Measurements from ENCODE around the gene ZFC3H1.
"Not testable (repeated sequence)": the region's sequence is repeated elsewhere in the genome, so short reads cannot be mapped to it uniquely, and the experiment has no call there.

Gene ZFC3H1

GRCh38 chr12:71691504-71692129 is 28.0 kb upstream of the ZFC3H1 start:
- no peak for TF ChIP-seq CTCF (IDR thresholded peaks at IDR 0.05; ENCODE audit: insufficient read depth, low read length)
- no peak for TF ChIP-seq REST (IDR thresholded peaks at IDR 0.05; ENCODE audit: insufficient replicate concordance, low read depth)
- no peak for TF ChIP-seq POLR2AphosphoS5 (IDR thresholded peaks at IDR 0.05; ENCODE audit: low read depth)
- no peak for TF ChIP-seq SPI1 (IDR thresholded peaks at IDR 0.05; ENCODE audit: borderline replicate concordance, low read depth)
- Histone ChIP-seq H3K27me3 (ENCODE audit: insufficient read depth, poor library complexity, severe bottlenecking) (no peaks in the 10 kb centered on the region), H3K4me3 (replicated peaks; ENCODE audit: insufficient read depth, low read length) (no peak overlapping the region), H3K27ac (replicated peaks) (no peak overlapping the region)
- DNase-seq (ENCODE audit: low read depth in 1 of 2, low spot score in 1 of 2): no peak

GRCh38 chr12:71688961-71689570 is 25.4 kb upstream of the ZFC3H1 start:
- no peaks in the 10 kb centered on the region for H3K27me3 ChIP-seq (ENCODE audit: insufficient read depth, poor library complexity, severe bottlenecking)
- no peak overlapping the region for H3K27ac ChIP-seq (replicated peaks)
- DNase-seq (ENCODE audit: low read depth in 1 of 2, low spot score in 1 of 2): no peak
- TF ChIP-seq GABPA (IDR thresholded peaks at IDR 0.05; ENCODE audit: low read depth) (no peak), SPI1 (IDR thresholded peaks at IDR 0.05; ENCODE audit: borderline replicate concordance, low read depth) (no peak), POLR2AphosphoS5 (IDR thresholded peaks at IDR 0.05; ENCODE audit: low read depth) (no peak), REST (IDR thresholded peaks at IDR 0.05; ENCODE audit: insufficient replicate concordance, low read depth) (no peak), CTCF (IDR thresholded peaks at IDR 0.05; ENCODE audit: insufficient read depth, low read length) (no peak)
- no peak overlapping the region for H3K4me3 ChIP-seq (replicated peaks; ENCODE audit: insufficient read depth, low read length)

- not testable (repeated sequence) for H3K27ac ChIP-seq (replicated peaks); H3K27me3 ChIP-seq (ENCODE audit: insufficient read depth, poor library complexity, severe bottlenecking); DNase-seq (ENCODE audit: low read depth in 1 of 2, low spot score in 1 of 2)
- H3K4me3 ChIP-seq (replicated peaks; ENCODE audit: insufficient read depth, low read length): peak overlapping the region; percentile 47; the same call in 1 of the 2 replicates
These were observed 23.5 kb upstream of the ZFC3H1 start for GRCh38 chr12:71687172-71687571.

- no peak for DNase-seq (ENCODE audit: low read depth in 1 of 2, low spot score in 1 of 2)
- H3K4me3 ChIP-seq (replicated peaks; ENCODE audit: insufficient read depth, low read length): peak overlapping the region; percentile 47
- H3K27ac ChIP-seq (replicated peaks): peak overlapping the region; percentile 88
- H3K27me3 ChIP-seq (ENCODE audit: insufficient read depth, poor library complexity, severe bottlenecking): no peaks in the 10 kb centered on the region
- TF ChIP-seq POLR2AphosphoS5 (IDR thresholded peaks at IDR 0.05; ENCODE audit: low read depth) (no peak), GABPA (IDR thresholded peaks at IDR 0.05; ENCODE audit: low read depth) (no peak), CTCF (IDR thresholded peaks at IDR 0.05; ENCODE audit: insufficient read depth, low read length) (no peak), REST (IDR thresholded peaks at IDR 0.05; ENCODE audit: insufficient replicate concordance, low read depth) (no peak), SPI1 (IDR thresholded peaks at IDR 0.05; ENCODE audit: borderline replicate concordance, low read depth) (no peak)
These were observed 23.0 kb upstream of the ZFC3H1 start for GRCh38 chr12:71686658-71687025.

Measured in HL-60 (cell line).